LNCaP clone FGC (cell line): ENCODE results near the gene REEP3.
"Not testable (repeated sequence)": the region's sequence is repeated elsewhere in the genome, so short reads cannot be mapped to it uniquely, and the experiment has no call there.

ENCODE experiments used
- DNase-seq: peaks from one replicate; pipeline ENCODE4 v3.0.0-alpha.2; 2011; ENCODE audit warnings: low read depth
- H3K4me3 ChIP-seq: 2 replicates; pipeline ENCODE4 v1.5.1; 2011; ENCODE audit warnings: mild to moderate bottlenecking, low read depth, low read length, control low read depth
- CTCF ChIP-seq: IDR thresholded peaks from 2 replicates; pipeline ENCODE4 v1.5.1; 2012; ENCODE audit warnings: mild to moderate bottlenecking; ENCODE audit not compliant: control insufficient read depth, insufficient read depth; ENCODE audit errors: extremely low read depth

REEP3 gene

GRCh38 chr10:63653747-63654146, 132.5 kb downstream of the REEP3 start:
- no peak for DNase-seq
- no peak for TF ChIP-seq CTCF
- no peak overlapping the region for H3K4me3 ChIP-seq

- H3K4me3 ChIP-seq = no peak overlapping the region
- no peak for DNase-seq
- no peak for TF ChIP-seq CTCF
Observed at GRCh38 chr10:63657761-63658160, 136.6 kb downstream of the REEP3 start.

GRCh38 chr10:63660941-63661340, 139.7 kb downstream of the REEP3 start:
- not testable (repeated sequence) for DNase-seq, H3K4me3 ChIP-seq

- H3K4me3 ChIP-seq = no peak overlapping the region
- TF ChIP-seq CTCF = no peak
- DNase-seq = no peak
Observed at GRCh38 chr10:63661347-63661746, 140.1 kb downstream of the REEP3 start.

- DNase-seq = peak; percentile 66
- TF ChIP-seq CTCF = no peak
- H3K4me3 ChIP-seq = peak overlapping the region; percentile 54
Observed at GRCh38 chr10:63664341-63664885, 143.2 kb downstream of the REEP3 start.

- H3K4me3 ChIP-seq = peak overlapping the region; percentile 54
- peak; percentile 59 for DNase-seq
Observed at GRCh38 chr10:63665006-63665580, 143.9 kb downstream of the REEP3 start.

GRCh38 chr10:63665670-63666134, 144.5 kb downstream of the REEP3 start:
- no peak overlapping the region for H3K4me3 ChIP-seq
- TF ChIP-seq CTCF = no peak
- no peak for DNase-seq

GRCh38 chr10:63666836-63667383, 145.7 kb downstream of the REEP3 start:
- H3K4me3 ChIP-seq = no peak overlapping the region
- DNase-seq = no peak
- no peak for TF ChIP-seq CTCF
